22Rv1 (cell line): ENCODE measurements around the gene ENTR1.
A peak's percentile ranks its signal among the peaks of the same experiment; 100 is the strongest.

Source experiments
- H3K27ac ChIP-seq: fragments of 450-650 bp; 2 replicates; pipeline ENCODE4 v1.5.1; 2017
- ZFX ChIP-seq: fragments of 450-650 bp; IDR thresholded peaks from 2 replicates; pipeline ENCODE4 v1.6.1; 2017; ENCODE audit warnings: antibody characterized with exemption, borderline replicate concordance
- TF ChIP-seq, protein P1 (sequence below): fragments of 450-650 bp; IDR thresholded peaks from 2 replicates; pipeline ENCODE4 v1.5.1; 2017; ENCODE audit warnings: mild to moderate bottlenecking

The ENTR1 gene

DNA sequence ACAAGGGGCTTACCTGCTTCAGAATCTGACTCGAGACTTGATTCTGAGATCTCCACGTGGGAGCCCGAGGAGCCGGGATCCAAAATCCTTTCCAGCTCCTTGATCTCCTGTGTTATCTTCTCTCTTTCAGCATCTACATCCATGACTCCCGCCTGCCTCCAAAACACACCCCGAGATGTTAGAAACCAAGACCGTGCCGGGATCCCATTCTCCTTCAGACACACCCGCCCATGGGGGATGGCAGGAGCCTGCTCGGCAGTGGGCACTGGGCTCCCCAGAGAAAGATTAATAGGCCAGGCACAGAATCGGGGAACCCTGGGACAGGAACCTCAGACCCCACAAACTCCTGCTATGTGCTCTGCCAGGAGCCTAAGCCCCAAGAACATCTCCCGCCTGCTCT is 12.1 kb downstream of the ENTR1 start:
- no peak overlapping the region for H3K27ac ChIP-seq
- no peak for TF ChIP-seq ZFX
- TF ChIP-seq, protein P1, sequence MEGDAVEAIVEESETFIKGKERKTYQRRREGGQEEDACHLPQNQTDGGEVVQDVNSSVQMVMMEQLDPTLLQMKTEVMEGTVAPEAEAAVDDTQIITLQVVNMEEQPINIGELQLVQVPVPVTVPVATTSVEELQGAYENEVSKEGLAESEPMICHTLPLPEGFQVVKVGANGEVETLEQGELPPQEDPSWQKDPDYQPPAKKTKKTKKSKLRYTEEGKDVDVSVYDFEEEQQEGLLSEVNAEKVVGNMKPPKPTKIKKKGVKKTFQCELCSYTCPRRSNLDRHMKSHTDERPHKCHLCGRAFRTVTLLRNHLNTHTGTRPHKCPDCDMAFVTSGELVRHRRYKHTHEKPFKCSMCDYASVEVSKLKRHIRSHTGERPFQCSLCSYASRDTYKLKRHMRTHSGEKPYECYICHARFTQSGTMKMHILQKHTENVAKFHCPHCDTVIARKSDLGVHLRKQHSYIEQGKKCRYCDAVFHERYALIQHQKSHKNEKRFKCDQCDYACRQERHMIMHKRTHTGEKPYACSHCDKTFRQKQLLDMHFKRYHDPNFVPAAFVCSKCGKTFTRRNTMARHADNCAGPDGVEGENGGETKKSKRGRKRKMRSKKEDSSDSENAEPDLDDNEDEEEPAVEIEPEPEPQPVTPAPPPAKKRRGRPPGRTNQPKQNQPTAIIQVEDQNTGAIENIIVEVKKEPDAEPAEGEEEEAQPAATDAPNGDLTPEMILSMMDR: no peak

DNA sequence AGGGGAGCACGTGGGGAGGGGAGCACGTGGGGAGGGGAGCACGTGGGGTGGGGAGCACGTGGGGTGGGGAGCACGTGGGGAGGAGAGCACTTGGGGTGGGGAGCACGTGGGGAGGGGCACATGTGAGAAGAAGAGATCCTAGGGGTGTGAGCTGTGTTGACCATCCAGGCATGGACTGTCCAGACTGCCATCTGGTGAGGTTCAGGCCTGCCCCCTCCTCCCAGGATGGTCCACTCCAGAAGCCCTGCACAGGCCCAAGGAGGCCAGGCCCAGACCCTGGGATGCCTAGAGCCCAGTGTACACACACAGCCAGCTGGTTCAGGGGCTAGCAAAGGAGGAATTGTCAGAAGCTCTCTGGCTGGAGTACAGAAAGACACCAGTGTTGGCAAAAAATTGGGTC is 12.8 kb downstream of the ENTR1 start:
- no peak overlapping the region for H3K27ac ChIP-seq

DNA sequence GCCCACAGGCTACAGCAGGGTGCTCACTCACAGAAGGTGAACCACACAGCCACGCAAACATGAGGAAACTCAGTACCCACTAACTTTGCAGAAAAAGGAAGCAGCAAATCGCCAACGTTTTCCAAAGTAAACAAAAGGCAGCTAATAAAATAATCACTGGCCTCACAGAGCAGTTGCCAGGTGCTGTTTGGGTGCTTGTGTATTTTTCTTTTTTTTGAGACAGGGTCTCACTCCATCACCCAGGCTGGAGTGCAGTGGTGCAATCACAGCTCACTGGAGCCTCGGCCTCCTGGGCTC is 14.2 kb downstream of the ENTR1 start:
- H3K27ac ChIP-seq: 0 out of 2 replicates have a peak overlapping the region, but pooled peaks have one; percentile 17
- TF ChIP-seq, protein P1: no peak
- no peak for TF ChIP-seq ZFX

More for the DNA sequence above, 12.8 kb downstream of the ENTR1 start:
- no peak for TF ChIP-seq ZFX
- TF ChIP-seq, protein P1: no peak

DNA sequence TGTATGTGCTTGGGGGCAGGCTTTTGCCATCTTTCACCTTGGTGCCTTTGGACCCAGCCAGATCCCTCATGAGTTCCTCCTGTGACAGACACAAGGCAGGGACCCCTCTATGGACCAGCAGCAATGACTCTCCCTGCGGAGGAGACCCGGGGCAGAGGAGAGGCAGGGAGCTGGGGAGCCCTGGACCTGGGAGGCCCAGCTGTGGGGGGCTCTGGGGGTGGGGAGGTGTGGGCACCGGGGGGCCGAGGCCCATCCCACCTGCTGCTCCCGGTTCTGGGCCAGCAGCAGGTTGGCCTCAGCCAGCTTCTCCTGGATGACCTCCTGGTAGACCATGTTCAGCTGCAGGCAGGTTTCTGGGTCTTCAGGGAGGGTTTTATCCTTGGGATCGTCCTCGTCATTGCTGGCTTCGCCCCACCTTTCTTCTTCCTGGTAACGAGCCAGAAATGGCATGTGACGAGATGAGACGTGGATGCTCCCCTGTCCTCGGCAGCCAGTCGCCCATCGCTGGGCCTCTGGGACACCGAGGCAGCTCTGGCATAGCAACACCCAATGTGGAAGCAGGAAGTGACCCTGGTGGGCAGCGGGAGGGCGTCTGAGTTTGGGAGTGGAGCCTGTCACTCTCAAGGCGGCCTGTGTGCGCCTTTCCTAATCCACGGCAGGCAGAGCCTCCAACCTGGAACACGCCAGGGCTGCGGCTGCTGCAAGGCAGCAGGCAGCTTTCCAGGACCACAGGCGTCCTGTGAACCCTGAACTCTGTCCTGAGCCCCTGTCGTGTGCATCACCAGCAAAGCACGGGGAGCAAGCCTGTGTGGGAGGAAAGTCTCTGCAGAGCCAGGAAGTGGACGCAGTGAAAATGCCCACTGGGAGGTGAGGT is 14.8 kb downstream of the ENTR1 start:
- no peak for TF ChIP-seq ZFX
- TF ChIP-seq, protein P1: no peak
- no peak overlapping the region for H3K27ac ChIP-seq

DNA sequence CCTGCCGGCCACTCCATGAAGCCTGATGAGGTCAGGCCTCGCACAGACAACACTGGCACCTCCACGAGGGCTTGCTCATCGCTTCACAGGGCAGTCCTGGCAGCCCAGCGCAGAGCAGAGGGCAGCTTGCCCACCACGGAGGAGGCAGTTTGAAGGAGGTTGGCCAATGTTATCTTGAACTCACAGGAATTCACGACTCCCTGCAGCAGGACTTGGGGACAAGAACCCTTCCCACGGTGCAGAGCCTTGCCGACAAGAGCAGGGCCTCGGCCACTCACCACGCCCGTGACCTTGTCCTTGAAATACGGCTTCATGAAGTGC is 15.4 kb downstream of the ENTR1 start:
- H3K27ac ChIP-seq: no peak overlapping the region
- no peak for TF ChIP-seq ZFX
- TF ChIP-seq, protein P1: no peak

DNA sequence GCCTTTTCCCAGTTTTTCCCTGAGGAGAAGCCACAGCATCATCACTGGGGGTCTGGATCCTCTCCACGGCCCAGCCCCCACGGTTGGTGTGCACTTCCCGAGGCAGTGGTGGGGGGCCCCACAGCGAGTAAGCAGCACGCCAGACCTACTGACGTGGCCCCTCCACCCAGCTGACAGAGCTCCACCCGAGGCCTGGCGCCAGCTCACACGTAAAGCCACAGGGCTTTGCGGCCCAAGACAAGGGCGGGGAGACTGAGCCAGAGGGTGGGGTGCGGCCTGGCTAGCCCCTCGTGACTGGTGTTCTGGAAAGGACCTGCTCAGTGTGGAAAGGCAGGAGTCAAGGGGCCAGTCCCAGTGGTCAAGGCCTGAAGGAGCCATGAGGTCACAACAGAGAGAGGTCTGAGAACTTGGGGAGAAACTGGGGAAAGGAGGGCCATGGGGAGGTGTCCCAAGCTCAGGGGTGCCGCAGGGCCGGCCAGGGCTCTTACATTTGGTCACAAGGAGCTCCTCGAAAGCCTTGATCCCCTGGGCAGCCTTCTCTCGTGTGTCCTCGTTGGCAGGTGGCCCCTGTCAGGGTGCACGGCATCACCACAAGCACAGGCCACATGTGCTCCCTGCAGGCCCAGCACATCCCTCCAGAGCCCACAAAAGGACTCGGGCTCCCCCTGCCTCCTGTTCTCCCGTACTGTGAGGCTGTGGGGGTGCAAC is 15.9 kb downstream of the ENTR1 start:
- no peak for TF ChIP-seq ZFX
- TF ChIP-seq, protein P1: no peak
- H3K27ac ChIP-seq: no peak overlapping the region

DNA sequence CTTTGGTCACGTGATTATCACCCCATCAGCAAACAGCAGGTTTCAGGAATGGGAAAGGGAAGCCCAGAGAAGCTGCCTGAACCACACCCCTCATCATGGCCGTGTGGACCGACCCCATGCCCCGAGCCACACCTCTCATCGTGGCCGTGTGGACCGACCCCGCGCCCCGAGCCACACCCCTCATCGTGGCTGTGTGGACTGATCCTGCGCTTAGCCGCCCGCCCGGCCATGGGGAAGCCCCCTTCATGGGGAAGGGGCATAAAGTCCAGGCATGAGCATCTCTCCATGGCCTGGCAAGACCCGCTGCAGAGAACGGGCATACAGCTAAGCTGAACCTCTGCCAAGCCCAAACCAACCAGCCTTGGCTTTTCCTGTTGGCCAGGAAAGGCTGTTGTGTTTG is 16.9 kb downstream of the ENTR1 start:
- TF ChIP-seq, protein P1: no peak
- no peak for TF ChIP-seq ZFX
- H3K27ac ChIP-seq: no peak overlapping the region
